Uterus (tissue), 4 donors: ENCODE results near the gene AKNA. TPM values are rescaled to one million over a fixed set of nuclear protein-coding genes. Genes with fewer than 3 reads are reported as not detected.
"Not testable (repeated sequence)": the region's sequence is repeated elsewhere in the genome, so short reads cannot be mapped to it uniquely, and the experiment has no call there.

Source experiments
- DNase-seq, 2 donors: peaks; one replicate each; pipeline ENCODE4 v3.0.0-alpha.2; 2019 to 2020
- H3K27ac ChIP-seq, 2 donors: fragments of 200-600 bp; sonication (generic); 1 replicate in 1 of 2; 2 replicates in 1 of 2; pipeline ENCODE4 v1.5.1; 2016 to 2018
- H3K27me3 ChIP-seq, 2 donors: fragments of 200-600 bp; sonication (generic); one replicate each; pipeline ENCODE4 v1.5.1; 2018 to 2019; ENCODE audit warnings: control low read depth in 1 of 2
- H3K36me3 ChIP-seq, 2 donors: fragments of 200-600 bp; sonication (generic); one replicate each; pipeline ENCODE4 v1.5.1; 2019; ENCODE audit warnings: control low read depth in 1 of 2
- H3K4me1 ChIP-seq, 2 donors: fragments of 200-600 bp; sonication (generic); one replicate each; pipeline ENCODE4 v1.5.1; 2018 to 2019; ENCODE audit warnings: control low read depth in 1 of 2
- H3K4me3 ChIP-seq, 2 donors: fragments of 200-600 bp; sonication (generic); 1 replicate in 1 of 2; 2 replicates in 1 of 2; pipeline ENCODE4 v1.5.1; 2018 to 2019; ENCODE audit warnings: mild to moderate bottlenecking in 1 of 2
- H3K9me3 ChIP-seq, 2 donors: fragments of 200-600 bp; sonication (generic); one replicate each; pipeline ENCODE4 v1.5.1; 2019; ENCODE audit warnings: control low read depth in 1 of 2
- POLR2A ChIP-seq, 2 donors: fragments of 450-650 bp; IDR thresholded peaks; one replicate each; pipeline ENCODE4 v1.6.1; 2016; ENCODE audit warnings: antibody characterized with exemption in 2 of 2, mild to moderate bottlenecking in 1 of 2, moderate library complexity in 1 of 2
- intact Hi-C: fragments of 100-400 bp; cut with DNase I; formaldehyde crosslinking; loops from one replicate; pipeline ENCODE4 v1.15.1; 2023; ENCODE audit warnings: low total_unique reads
- total RNA-seq, 4 donors: library from RNA; depleted of rRNA in 3 of 4; stranded (reverse); fragments of >200 nt in 3 of 4; gene quantifications; one replicate each; pipeline versions ENCODE4 v1.1.0 to v1.2.4, GENCODE V29; 2014 to 2023
- TF ChIP-seq, protein P1 (sequence below), 4 experiments: fragments of 200-600 bp in 2 of 4; fragments of 450-650 bp in 2 of 4; sonication (generic) in 2 of 4; IDR thresholded peaks; one replicate each; pipeline ENCODE4 v1.5.1; 2016 to 2019; ENCODE audit warnings: antibody characterized with exemption in 4 of 4, mild to moderate bottlenecking in 2 of 4, moderate library complexity in 1 of 4
- donor health status: DM: yes; HTN: yes; CAD: no.

AKNA gene
- total RNA-seq, 4 donors from 2014 or later: 24.1 to 123 (median 34.3) TPM

DNA sequence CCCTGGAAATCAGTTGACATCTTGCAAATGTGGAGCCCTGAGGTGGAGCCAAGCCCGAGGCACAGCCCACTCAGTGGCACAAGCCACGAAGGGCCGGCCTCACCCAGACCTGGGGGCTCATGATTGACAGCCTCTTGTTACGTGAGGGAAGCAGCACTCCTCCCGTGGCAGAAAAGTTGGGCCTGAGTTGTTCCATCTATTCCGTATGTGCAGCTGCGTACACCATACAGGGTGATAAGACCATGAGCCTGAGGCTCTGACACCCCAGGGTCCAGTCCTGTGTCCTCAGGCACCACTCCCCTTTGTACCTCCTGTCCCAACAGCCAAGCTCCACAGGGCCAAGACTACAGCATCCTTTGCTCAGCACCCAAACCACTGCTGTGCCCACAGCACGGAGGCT lies 60.0 kb downstream of the AKNA start:
- H3K27me3 ChIP-seq: no peaks in the 10 kb centered on the region
- H3K36me3 ChIP-seq: no peaks in the 10 kb centered on the region
- no peak overlapping the region for H3K27ac ChIP-seq
- no peaks in the 10 kb centered on the region for H3K9me3 ChIP-seq
- DNase-seq: no peak
- no peak overlapping the region for H3K4me3 ChIP-seq
- intact Hi-C loops: no loop called here
- no peaks in the 10 kb centered on the region for H3K4me1 ChIP-seq
- no peak for TF ChIP-seq POLR2A (IDR thresholded peaks at IDR 0.05)
- TF ChIP-seq, protein P1, sequence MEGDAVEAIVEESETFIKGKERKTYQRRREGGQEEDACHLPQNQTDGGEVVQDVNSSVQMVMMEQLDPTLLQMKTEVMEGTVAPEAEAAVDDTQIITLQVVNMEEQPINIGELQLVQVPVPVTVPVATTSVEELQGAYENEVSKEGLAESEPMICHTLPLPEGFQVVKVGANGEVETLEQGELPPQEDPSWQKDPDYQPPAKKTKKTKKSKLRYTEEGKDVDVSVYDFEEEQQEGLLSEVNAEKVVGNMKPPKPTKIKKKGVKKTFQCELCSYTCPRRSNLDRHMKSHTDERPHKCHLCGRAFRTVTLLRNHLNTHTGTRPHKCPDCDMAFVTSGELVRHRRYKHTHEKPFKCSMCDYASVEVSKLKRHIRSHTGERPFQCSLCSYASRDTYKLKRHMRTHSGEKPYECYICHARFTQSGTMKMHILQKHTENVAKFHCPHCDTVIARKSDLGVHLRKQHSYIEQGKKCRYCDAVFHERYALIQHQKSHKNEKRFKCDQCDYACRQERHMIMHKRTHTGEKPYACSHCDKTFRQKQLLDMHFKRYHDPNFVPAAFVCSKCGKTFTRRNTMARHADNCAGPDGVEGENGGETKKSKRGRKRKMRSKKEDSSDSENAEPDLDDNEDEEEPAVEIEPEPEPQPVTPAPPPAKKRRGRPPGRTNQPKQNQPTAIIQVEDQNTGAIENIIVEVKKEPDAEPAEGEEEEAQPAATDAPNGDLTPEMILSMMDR (IDR thresholded peaks at IDR 0.05): no peak

DNA sequence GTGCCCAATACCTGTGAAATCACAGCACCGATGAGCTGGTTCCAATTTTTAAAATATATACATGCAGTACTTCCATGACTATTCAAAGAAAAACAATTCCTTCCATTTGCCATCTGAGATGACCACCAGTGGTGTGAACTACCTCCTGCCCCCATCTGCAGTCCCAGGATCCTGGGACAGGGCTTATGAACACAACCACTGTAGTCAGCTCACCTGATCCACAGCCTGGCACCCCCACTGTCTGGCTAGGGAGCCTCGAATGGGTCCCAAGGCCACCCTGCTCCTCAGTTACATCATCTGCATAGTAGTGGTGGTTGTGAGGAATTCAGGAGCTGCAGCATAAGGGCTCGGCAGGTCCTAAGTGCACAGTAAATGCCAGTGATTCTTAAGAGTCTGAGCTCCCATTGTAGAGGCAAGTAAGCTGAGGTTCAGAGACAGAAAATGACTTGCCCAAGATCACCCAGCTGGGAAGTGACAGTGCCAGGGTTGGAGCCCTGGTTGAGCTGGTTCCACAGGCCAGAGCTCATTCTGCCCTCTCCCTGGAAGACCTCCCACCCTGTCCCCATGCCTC lies 62.0 kb downstream of the AKNA start:
- H3K27ac ChIP-seq, intact Hi-C loops, H3K4me1 ChIP-seq, DNase-seq, H3K9me3 ChIP-seq, H3K4me3 ChIP-seq, H3K27me3 ChIP-seq, H3K36me3 ChIP-seq: not testable (repeated sequence)

DNA sequence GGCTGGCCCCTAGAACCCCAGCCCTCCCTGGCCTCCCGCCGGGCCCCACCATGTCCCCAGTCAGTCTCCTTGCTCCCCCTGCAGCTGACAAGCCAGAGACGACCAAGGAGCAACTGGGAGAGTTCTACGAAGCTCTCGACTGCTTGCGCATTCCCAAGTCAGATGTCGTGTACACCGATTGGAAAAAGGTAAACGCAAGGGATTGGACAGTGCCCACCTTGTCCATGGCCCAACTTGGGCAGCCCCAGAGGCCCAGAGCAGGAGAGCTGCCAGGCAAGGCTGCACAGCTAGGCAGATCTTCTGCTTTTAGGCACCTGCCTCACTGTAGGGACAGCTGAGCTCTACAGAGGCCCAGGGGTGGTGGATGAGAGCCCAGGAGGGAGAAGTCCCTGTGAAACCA lies 62.8 kb downstream of the AKNA start:
- H3K27ac ChIP-seq, H3K4me1 ChIP-seq, DNase-seq, H3K4me3 ChIP-seq, H3K36me3 ChIP-seq, H3K27me3 ChIP-seq, H3K9me3 ChIP-seq, intact Hi-C loops: not testable (repeated sequence)

DNA sequence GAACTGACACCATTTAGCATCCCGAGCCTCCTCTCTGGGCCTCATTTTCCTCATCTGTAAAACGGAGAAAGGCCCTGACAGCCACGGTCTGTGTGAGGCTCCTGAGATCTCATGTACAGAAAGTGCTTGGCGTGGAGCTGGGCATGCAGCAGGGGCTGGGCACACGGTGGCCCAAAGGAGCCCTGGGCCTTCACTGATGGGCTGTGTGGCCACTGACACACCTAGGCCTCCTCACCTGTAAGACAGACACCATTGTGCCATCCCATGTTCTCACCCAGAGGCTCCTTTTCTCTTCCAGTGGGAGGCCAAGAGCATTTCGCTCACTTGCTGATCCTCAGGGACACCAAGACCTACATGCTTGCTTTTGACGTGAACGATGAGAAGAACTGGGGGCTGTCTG lies 63.3 kb downstream of the AKNA start:
- TF ChIP-seq POLR2A (IDR thresholded peaks at IDR 0.05): no peak
- TF ChIP-seq, protein P1 (IDR thresholded peaks at IDR 0.05): no peak
- no peaks in the 10 kb centered on the region for H3K9me3 ChIP-seq
- no peak overlapping the region for H3K4me3 ChIP-seq
- H3K27ac ChIP-seq: no peak overlapping the region
- H3K4me1 ChIP-seq: no peaks in the 10 kb centered on the region
- H3K27me3 ChIP-seq: no peaks in the 10 kb centered on the region
- DNase-seq: no peak
- intact Hi-C loops: no loop called here
- H3K36me3 ChIP-seq: no peaks in the 10 kb centered on the region

DNA sequence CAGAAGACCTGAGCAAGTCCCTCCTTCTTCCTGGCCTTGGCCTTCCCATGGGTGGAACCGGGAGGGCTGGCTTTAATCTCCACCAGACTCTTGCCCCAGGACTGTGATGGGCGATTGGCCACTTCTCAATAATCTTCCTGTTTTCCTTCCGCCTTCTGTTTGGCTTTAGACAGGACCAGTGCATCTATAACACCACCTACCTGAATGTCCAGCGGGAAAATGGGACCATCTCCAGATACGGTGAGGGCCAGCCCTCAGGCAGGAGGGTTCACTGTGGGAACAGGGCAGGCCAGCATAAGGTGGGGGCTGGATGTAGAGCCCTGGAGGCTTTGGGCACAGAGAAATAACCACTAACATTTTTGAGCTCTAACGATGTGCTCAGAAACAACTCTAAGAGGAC lies 63.9 kb downstream of the AKNA start:
- DNase-seq, H3K9me3 ChIP-seq, H3K27ac ChIP-seq, H3K4me3 ChIP-seq, H3K4me1 ChIP-seq, intact Hi-C loops, H3K27me3 ChIP-seq, H3K36me3 ChIP-seq: not testable (repeated sequence)

DNA sequence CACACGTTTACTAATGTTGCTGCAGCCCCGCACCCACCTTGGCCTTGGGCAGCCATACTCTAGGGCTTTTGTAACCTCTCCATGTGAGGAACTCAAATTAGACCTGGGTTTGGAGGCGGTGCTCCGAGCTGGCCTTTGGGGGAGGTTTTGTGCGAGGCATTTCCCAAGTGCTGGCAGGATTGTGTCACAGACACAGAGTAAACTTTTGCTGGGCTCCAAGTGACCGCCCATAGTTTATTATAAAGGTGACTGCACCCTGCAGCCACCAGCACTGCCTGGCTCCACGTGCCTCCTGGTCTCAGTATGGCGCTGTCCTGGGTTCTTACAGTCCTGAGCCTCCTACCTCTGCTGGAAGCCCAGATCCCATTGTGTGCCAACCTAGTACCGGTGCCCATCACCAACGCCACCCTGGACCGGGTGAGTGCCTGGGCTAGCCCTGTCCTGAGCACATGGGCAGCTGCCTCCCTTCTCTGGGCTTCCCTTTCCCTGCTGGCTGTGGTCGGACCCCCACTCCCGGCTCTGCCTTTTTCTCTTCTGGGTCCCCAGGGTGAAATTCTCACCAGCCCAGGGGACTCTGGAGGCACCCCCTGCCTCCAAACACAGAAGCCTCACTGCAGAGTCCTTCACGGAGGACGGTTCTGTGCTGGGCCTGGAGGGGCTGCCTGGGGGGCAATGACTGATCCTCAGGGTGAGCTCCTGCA lies 64.8 kb downstream of the AKNA start, which contains the start of gene ORM1:
Gene ORM1 (plus strand): TSS at position 268 of the 701 bp plus-strand sequence. CDS start 36 bp downstream, at position 304.
- H3K9me3 ChIP-seq, H3K27ac ChIP-seq, intact Hi-C loops, H3K27me3 ChIP-seq, DNase-seq, H3K4me3 ChIP-seq, H3K36me3 ChIP-seq, H3K4me1 ChIP-seq: not testable (repeated sequence)

DNA sequence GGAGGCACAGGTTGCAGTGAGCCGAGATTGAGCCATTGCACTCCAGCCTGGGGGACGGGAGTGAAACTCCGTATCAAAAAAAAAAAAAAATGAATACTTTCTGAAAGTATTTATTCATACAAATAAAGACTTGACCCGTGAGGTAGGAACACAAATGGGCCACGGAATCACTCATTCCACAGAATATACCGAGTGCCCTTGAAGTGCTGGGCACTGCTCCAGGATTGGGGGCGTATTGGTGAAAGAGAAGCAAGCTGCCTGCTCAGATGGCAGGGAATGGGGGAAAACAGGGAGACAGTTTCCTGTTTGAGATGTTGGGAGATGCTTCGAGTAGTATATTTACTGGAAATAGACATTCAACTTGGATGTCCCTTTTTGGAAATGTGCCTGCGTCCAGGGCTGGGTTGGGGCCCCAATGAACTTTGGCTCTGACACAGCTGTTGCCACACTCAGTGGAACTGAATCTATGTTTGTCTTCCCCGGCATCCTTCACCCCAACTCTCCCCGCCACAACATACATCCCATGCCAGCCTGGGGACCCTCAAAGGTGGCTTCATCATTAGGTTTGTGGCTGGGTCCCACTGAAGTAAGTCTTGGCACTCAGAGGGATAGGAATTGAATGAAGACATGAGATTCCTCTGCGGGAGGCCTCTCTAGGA lies 65.5 kb downstream of the AKNA start:
- intact Hi-C loops, DNase-seq: not testable (repeated sequence)

More for the DNA sequence above, 65.5 kb downstream of the AKNA start:
- not testable (repeated sequence) for H3K9me3 ChIP-seq, H3K27me3 ChIP-seq, H3K36me3 ChIP-seq, H3K27ac ChIP-seq, H3K4me3 ChIP-seq, H3K4me1 ChIP-seq
